PC-9 (cell line): Measurements from ENCODE around the gene SELENOM.

Experiments
- EZH2 ChIP-seq: fragments of 200-600 bp; sonication (generic); IDR thresholded peaks from 2 replicates; pipeline ENCODE4 v1.8.0; 2017; ENCODE audit warnings: antibody characterized with exemption, low read depth
- TF ChIP-seq, protein P1 (sequence below): fragments of 200-600 bp; sonication (generic); conservative IDR thresholded peaks from 2 replicates; pipeline ENCODE4 v1.6.1; 2017; ENCODE audit warnings: mixed run types, antibody characterized with exemption, mild to moderate bottlenecking, moderate library complexity

DNA sequence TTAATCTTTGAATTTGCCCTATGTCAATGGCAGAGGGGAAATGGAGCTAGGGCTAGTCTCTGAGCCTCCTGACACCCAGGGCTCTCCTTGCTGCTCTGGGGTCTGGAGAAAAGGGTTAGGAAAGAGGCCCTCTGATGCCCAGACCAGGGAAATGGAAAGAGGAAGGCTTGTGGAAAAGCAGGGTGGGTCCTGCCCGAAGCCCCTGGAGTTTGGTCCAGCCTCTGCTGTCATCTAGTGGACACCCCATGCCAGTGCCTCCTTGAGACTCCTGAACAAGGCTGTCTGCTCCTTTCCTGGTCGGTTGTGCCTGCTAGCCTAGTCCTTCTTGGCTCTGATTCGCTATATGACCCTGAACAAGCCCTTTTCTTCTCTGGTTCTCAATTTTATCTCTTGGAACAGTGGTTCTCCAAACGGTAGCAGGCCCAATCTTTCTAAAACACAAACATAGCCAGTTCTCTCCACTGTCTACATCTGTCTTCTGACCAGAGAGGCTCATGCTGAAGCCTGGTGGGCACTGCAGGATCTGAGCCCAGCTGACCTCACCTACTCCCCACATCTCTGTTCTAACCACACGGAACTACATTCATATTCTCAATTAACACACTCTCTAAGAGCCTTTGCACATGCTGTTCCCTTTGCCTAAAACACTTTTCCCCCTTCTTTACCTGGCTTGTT, 41.7 kb upstream of the SELENOM start:
- TF ChIP-seq, protein P1, sequence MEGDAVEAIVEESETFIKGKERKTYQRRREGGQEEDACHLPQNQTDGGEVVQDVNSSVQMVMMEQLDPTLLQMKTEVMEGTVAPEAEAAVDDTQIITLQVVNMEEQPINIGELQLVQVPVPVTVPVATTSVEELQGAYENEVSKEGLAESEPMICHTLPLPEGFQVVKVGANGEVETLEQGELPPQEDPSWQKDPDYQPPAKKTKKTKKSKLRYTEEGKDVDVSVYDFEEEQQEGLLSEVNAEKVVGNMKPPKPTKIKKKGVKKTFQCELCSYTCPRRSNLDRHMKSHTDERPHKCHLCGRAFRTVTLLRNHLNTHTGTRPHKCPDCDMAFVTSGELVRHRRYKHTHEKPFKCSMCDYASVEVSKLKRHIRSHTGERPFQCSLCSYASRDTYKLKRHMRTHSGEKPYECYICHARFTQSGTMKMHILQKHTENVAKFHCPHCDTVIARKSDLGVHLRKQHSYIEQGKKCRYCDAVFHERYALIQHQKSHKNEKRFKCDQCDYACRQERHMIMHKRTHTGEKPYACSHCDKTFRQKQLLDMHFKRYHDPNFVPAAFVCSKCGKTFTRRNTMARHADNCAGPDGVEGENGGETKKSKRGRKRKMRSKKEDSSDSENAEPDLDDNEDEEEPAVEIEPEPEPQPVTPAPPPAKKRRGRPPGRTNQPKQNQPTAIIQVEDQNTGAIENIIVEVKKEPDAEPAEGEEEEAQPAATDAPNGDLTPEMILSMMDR: peak; percentile 97
- no peak for TF ChIP-seq EZH2
